ENCODE data around the gene HMX3. TPM values are rescaled to one million over a fixed set of nuclear protein-coding genes. Genes with fewer than 3 reads are reported as not detected.

HMX3 gene
- total RNA-seq, 6 experiments from 2014 or later, result not detected

- H3K4me3 Mint-ChIP-seq, result no peak overlapping the region
- TF ChIP-seq CTCF (IDR thresholded peaks at IDR 0.05), result no peak
- no peaks in the 10 kb centered on the region for H3K36me3 Mint-ChIP-seq (ENCODE audit: low read depth)
- H3K4me1 Mint-ChIP-seq (ENCODE audit: low read depth), result peaks cover 18% of the 10 kb centered on the region; the same call in 1 of the 2 replicates
- no peaks in the 10 kb centered on the region for H3K9me3 Mint-ChIP-seq
- no peak overlapping the region for H3K27ac Mint-ChIP-seq
- peaks cover 84% of the 10 kb centered on the region for H3K27me3 Mint-ChIP-seq (ENCODE audit: insufficient read depth)
- no peak for DNase-seq
These were observed 4.6 kb downstream of the HMX3 start for GRCh38 chr10:123140164-123140982.

- Mint-ChIP-seq H3K4me1 (ENCODE audit: low read depth) (peaks cover 18% of the 10 kb centered on the region; the same call in 1 of the 2 replicates), H3K9me3 (no peaks in the 10 kb centered on the region), H3K27ac (no peak overlapping the region), H3K27me3 (ENCODE audit: insufficient read depth) (peaks cover 87% of the 10 kb centered on the region), H3K36me3 (ENCODE audit: low read depth) (no peaks in the 10 kb centered on the region), H3K4me3 (no peak overlapping the region)
- no peak for TF ChIP-seq CTCF (IDR thresholded peaks at IDR 0.05)
- no peak for DNase-seq
These were observed 5.2 kb downstream of the HMX3 start for GRCh38 chr10:123140983-123141390.

GRCh38 chr10:123141791-123142700 is 6.3 kb downstream of the HMX3 start:
- no peak for TF ChIP-seq CTCF (IDR thresholded peaks at IDR 0.05)
- Mint-ChIP-seq H3K9me3 (no peaks in the 10 kb centered on the region), H3K36me3 (ENCODE audit: low read depth) (no peaks in the 10 kb centered on the region), H3K4me3 (no peak overlapping the region), H3K27me3 (ENCODE audit: insufficient read depth) (peaks cover 86% of the 10 kb centered on the region), H3K27ac (no peak overlapping the region), H3K4me1 (ENCODE audit: low read depth) (peaks cover 18% of the 10 kb centered on the region; the same call in 1 of the 2 replicates)
- no peak for DNase-seq

GRCh38 chr10:123142701-123143161 is 7.0 kb downstream of the HMX3 start:
- Mint-ChIP-seq H3K36me3 (ENCODE audit: low read depth) (no peaks in the 10 kb centered on the region), H3K4me3 (no peak overlapping the region), H3K27ac (no peak overlapping the region), H3K9me3 (no peaks in the 10 kb centered on the region), H3K4me1 (ENCODE audit: low read depth) (peaks cover 18% of the 10 kb centered on the region; the same call in 1 of the 2 replicates), H3K27me3 (ENCODE audit: insufficient read depth) (peaks cover 88% of the 10 kb centered on the region)
- no peak for DNase-seq
- TF ChIP-seq CTCF (IDR thresholded peaks at IDR 0.05), result no peak

GRCh38 chr10:123143162-123143824 is 7.5 kb downstream of the HMX3 start:
- Mint-ChIP-seq H3K4me1 (ENCODE audit: low read depth) (peaks cover 18% of the 10 kb centered on the region; the same call in 1 of the 2 replicates), H3K9me3 (no peaks in the 10 kb centered on the region), H3K36me3 (ENCODE audit: low read depth) (no peaks in the 10 kb centered on the region), H3K4me3 (no peak overlapping the region), H3K27ac (no peak overlapping the region), H3K27me3 (ENCODE audit: insufficient read depth) (peaks cover 83% of the 10 kb centered on the region)
- no peak for DNase-seq
- TF ChIP-seq CTCF (IDR thresholded peaks at IDR 0.05), result no peak

Data from HFFc6 (cell line).